K562 (cell line): ENCODE measurements around the gene CCT8L2. TPM values are rescaled to one million over a fixed set of nuclear protein-coding genes. Genes with fewer than 3 reads are reported as not detected.

Experiments
- ATAC-seq: fragments of 200-7000 bp; cut with Tn5 transposase; 3 replicates; pipeline ENCODE4 v1.9.1; 2020; ENCODE audit warnings: moderate library complexity
- BruUV-seq: library from RNA; stranded (reverse); fragments of 400-500 nt; replicated peaks from 2 replicates; lab custom pipeline; 2021; lab: Mats Ljungman, UMichigan
- CTCF ChIA-PET: fragments of 300-600 bp; formaldehyde crosslinking; extraction: SDS; loops from one replicate; lab custom pipeline; 2021; ENCODE audit warnings: low intra/inter-chr PET ratio; lab: Yijun Ruan, JAX
- POLR2A ChIA-PET: fragments of 300-600, 350-650 bp; sonication (Branson Sonifier 250); formaldehyde crosslinking; extraction: SDS; loops from one replicate; lab custom pipeline; 2021; ENCODE audit warnings: antibody characterized with exemption, inconsistent platforms; lab: Yijun Ruan, JAX
- DNase-seq, 4 experiments: peaks; one replicate each; pipeline versions ENCODE4 v3.0.0 to v3.0.0-alpha.2; 2011 to 2018; ENCODE audit warnings: low spot score in 3 of 4, mixed read lengths in 3 of 4; ENCODE audit errors: extremely low read depth in 1 of 4
- FAIRE-seq: peaks from 2 replicates; lab custom pipeline; 2011; peaks lifted over from hg19 to GRCh38; lab: Jason Lieb, UNC
- H2AFZ ChIP-seq: 2 replicates; pipeline ENCODE4 v1.6.0; 2011; ENCODE audit warnings: low read depth, low read length, control low read depth, inconsistent platforms
- H3K27ac ChIP-seq: fragments of 200-600 bp; 3 replicates; pipeline ENCODE4 v1.8.0; 2011; ENCODE audit warnings: low read depth, mild to moderate bottlenecking, control low read depth, inconsistent platforms, low read length, moderate library complexity, mixed read lengths; ENCODE audit errors: extremely low read depth
- H3K27me3 ChIP-seq, 2 experiments: fragments of 300-600 bp in 1 of 2; 2 replicates in 1 of 2; 3 replicates in 1 of 2; pipeline versions ENCODE4 v1.6.0 to v1.8.0; 2011; ENCODE audit warnings: inconsistent platforms in 2 of 2, low read length in 2 of 2, mild to moderate bottlenecking in 1 of 2, mixed read lengths in 1 of 2, moderate library complexity in 1 of 2; ENCODE audit not compliant: control insufficient read depth in 2 of 2, insufficient read depth in 2 of 2
- H3K36me3 ChIP-seq: fragments of 300-600 bp; 3 replicates; pipeline ENCODE4 v1.8.0; 2011; ENCODE audit warnings: mild to moderate bottlenecking, low read length, inconsistent platforms; ENCODE audit not compliant: control insufficient read depth, insufficient read depth
- H3K4me1 ChIP-seq, 2 experiments: fragments of 200-600 bp in 1 of 2; replicated peaks in 1 of 2; 2 replicates in 1 of 2; 3 replicates in 1 of 2; pipeline versions ENCODE4 v1.5.1 to v1.8.0; 2011; ENCODE audit warnings: inconsistent platforms in 2 of 2, low read length in 2 of 2, mild to moderate bottlenecking in 1 of 2, mixed read lengths in 1 of 2, moderate library complexity in 1 of 2; ENCODE audit not compliant: control insufficient read depth in 2 of 2, insufficient read depth in 2 of 2
- H3K4me2 ChIP-seq: 2 replicates; pipeline ENCODE4 v1.6.1; 2011; ENCODE audit warnings: low read length, control low read depth, inconsistent platforms, mixed read lengths; ENCODE audit not compliant: insufficient read depth
- H3K4me3 ChIP-seq: fragments of 200-600 bp; sonication (generic), shearing (Covaris generic); 2 replicates; pipeline ENCODE4 v1.5.1; 2016; ENCODE audit warnings: control low read depth, inconsistent platforms
- H3K79me2 ChIP-seq: fragments of 200-600 bp; 3 replicates; pipeline ENCODE4 v1.8.0; 2011; ENCODE audit warnings: low read length, inconsistent platforms; ENCODE audit not compliant: control insufficient read depth, insufficient read depth
- H3K9ac ChIP-seq, 2 experiments: 2 replicates each; pipeline versions ENCODE4 v1.6.0 to v1.6.1; 2011; ENCODE audit warnings: low read depth in 2 of 2, low read length in 2 of 2, control low read depth in 1 of 2, inconsistent platforms in 1 of 2, mild to moderate bottlenecking in 1 of 2, mixed read lengths in 1 of 2; ENCODE audit not compliant: insufficient read depth in 1 of 2
- H3K9me1 ChIP-seq: one replicate; pipeline ENCODE4 v1.6.0; 2011; ENCODE audit warnings: inconsistent platforms, mild to moderate bottlenecking, low read length, moderate library complexity; ENCODE audit not compliant: control insufficient read depth, insufficient read depth
- H3K9me3 ChIP-seq: replicated peaks from 2 replicates; pipeline ENCODE4 v1.5.1; 2011; ENCODE audit warnings: low read depth, low read length, inconsistent platforms; ENCODE audit not compliant: control insufficient read depth, insufficient read depth
- H4K20me1 ChIP-seq: replicated peaks from 2 replicates; pipeline ENCODE4 v1.6.1; 2011; ENCODE audit warnings: low read length, inconsistent platforms, mixed read lengths; ENCODE audit not compliant: control insufficient read depth, insufficient read depth
- CEBPB ChIP-seq: fragments of 450-650 bp; IDR thresholded peaks from 2 replicates; pipeline ENCODE4 v1.6.1; 2016; ENCODE audit warnings: missing genetic modification characterization, missing compliant biosample characterization
- CEBPG ChIP-seq, 3 experiments: fragments of 200-800 bp in 1 of 3; sonication (Bioruptor generic) in 1 of 3; sonication (generic) in 1 of 3; formaldehyde crosslinking in 1 of 3; IDR thresholded peaks in 2 of 3; conservative IDR thresholded peaks in 1 of 3; 2 replicates each; pipeline versions ENCODE4 v1.6.1 to v1.8.0; 2016 to 2022; ENCODE audit warnings: missing compliant biosample characterization in 2 of 3, missing genetic modification characterization in 2 of 3, mild to moderate bottlenecking in 1 of 3, missing genetic modification reagents in 1 of 3
- CHCHD3 ChIP-seq: fragments of 250-450 bp; sonication (Bioruptor Pico); IDR thresholded peaks from 2 replicates; pipeline ENCODE4 v2.1.2; 2022; ENCODE audit warnings: mild to moderate bottlenecking
- MCM3 ChIP-seq: fragments of 450-650 bp; IDR thresholded peaks from 2 replicates; pipeline ENCODE4 v1.6.1; 2016
- MCM7 ChIP-seq, 2 experiments: fragments of 450-650 bp; IDR thresholded peaks; 2 replicates each; pipeline ENCODE4 v1.6.1; 2016 to 2018
- NFRKB ChIP-seq: fragments of 450-650 bp; IDR thresholded peaks from 2 replicates; pipeline ENCODE4 v1.6.1; 2016; ENCODE audit warnings: low read depth
- RBM25 ChIP-seq: fragments of 200-400 bp; formaldehyde crosslinking; IDR thresholded peaks from 2 replicates; pipeline ENCODE4 v1.6.1; 2018; ENCODE audit warnings: low read length, low read depth, moderate library complexity; ENCODE audit not compliant: severe bottlenecking
- SMARCA5 ChIP-seq: fragments of 450-650 bp; IDR thresholded peaks from 2 replicates; pipeline ENCODE4 v1.6.1; 2016
- ZNF165 ChIP-seq: fragments of 250-450 bp; sonication (Bioruptor Pico); IDR thresholded peaks from 2 replicates; pipeline ENCODE4 v1.4.0; 2020; ENCODE audit warnings: borderline replicate concordance
- ZNF324 ChIP-seq: fragments of 250-450 bp; sonication (Bioruptor Pico); IDR thresholded peaks from 2 replicates; pipeline ENCODE4 v1.4.0; 2020; ENCODE audit warnings: mild to moderate bottlenecking
- ZNF384 ChIP-seq: IDR thresholded peaks from 2 replicates; pipeline ENCODE4 v1.6.1; 2012; ENCODE audit warnings: low read depth, low read length, improper control_type of control experiment
- ZNF717 ChIP-seq: fragments of 250-450 bp; sonication (Bioruptor Pico); IDR thresholded peaks from 2 replicates; pipeline ENCODE4 v1.5.0; 2021
- WGBS: fragments of 100-300 bp; shearing (Covaris generic); methylation state at CpG from one replicate; pipeline ENCODE4 v1.1.6; 2016; ENCODE audit warnings: low coverage, mixed read lengths; ENCODE audit not compliant: insufficient coverage; ENCODE audit errors: missing lambda C conversion rate; 5-methylcytosine and 5-hydroxymethylcytosine counted together
- in situ Hi-C: fragments of 300-500 bp; cut with MboI; formaldehyde crosslinking; loops from 4 replicates; pipeline ENCODE4 v1.15.0; 2018; ENCODE audit warnings: inconsistent platforms, mixed read lengths
- intact Hi-C: fragments of 100-400 bp; cut with micrococcal nuclease; formaldehyde crosslinking; loops from 2 replicates; pipeline ENCODE4 v1.14.2; 2022
- polyA plus RNA-seq, 8 experiments: library from polyadenylated mRNA; depleted of rRNA in 4 of 8; stranded (reverse) in 5 of 8; unstranded in 3 of 8; fragments of >200 nt; fragmentation: Nextera tagmentation in 2 of 8; fragmentation: Illumina TruSeq in 1 of 8; extraction: Ambion mirVana in 2 of 8; extraction: Trizol in 1 of 8; gene quantifications; 2 replicates each; pipeline versions ENCODE4 v1.2.1 to v1.2.3, GENCODE V29; 2011 to 2014; ENCODE audit warnings: inconsistent platforms in 1 of 8, missing spikeins in 1 of 8
- total RNA-seq, 7 experiments: library from RNA; depleted of rRNA in 6 of 7; stranded (reverse); fragments of >200 nt in 6 of 7; fragmentation: Illumina TruSeq in 2 of 7; extraction: Trizol in 2 of 7; gene quantifications; 2 replicates each; pipeline versions ENCODE4 v1.2.1 to v1.2.3, GENCODE V29; 2011 to 2021; ENCODE audit warnings: low replicate concordance in 1 of 7
- TF ChIP-seq, protein P1 (sequence below), 2 experiments: fragments of 450-650 bp; IDR thresholded peaks; 2 replicates each; pipeline ENCODE4 v1.6.1; 2016
- TF ChIP-seq, protein P2 (sequence below): conservative IDR thresholded peaks from 2 replicates; pipeline ENCODE4 v1.6.1; 2011; ENCODE audit warnings: low read depth, mild to moderate bottlenecking, low read length; ENCODE audit not compliant: control insufficient read depth

Gene CCT8L2
- total and polyA plus RNA-seq, 9 of the 15 experiments (the other 6 are each of a cell fraction or from before 2014, with no cell fraction given) = 0.13 TPM; not detected in 8

- no peak overlapping the region for H3K27ac ChIP-seq
- no peaks in the 10 kb centered on the region for H3K9me1 ChIP-seq
- no peak overlapping the region for H3K9ac ChIP-seq
- ChIA-PET CTCF (no interaction called here), POLR2A (no interaction called here)
- no peaks in the 10 kb centered on the region for H3K36me3 ChIP-seq
- no peak for TF ChIP-seq CHCHD3 (CRISPR knock-in tag)
- peak; percentile 35 for TF ChIP-seq RBM25
- TF ChIP-seq CEBPB (tag) = peak; percentile 83
- TF ChIP-seq MCM7 (IDR thresholded peaks at IDR 0.05) = peak in 1 of 2 experiments; percentile 42; a peak in 1 of 4 replicates
- peak; percentile 28; the same call in 1 of the 2 replicates for TF ChIP-seq CEBPG (CRISPR knock-in tag; IDR thresholded peaks at IDR 0.05)
- TF ChIP-seq CEBPG (tag; conservative IDR thresholded peaks at IDR 0.05 in 1 of 2, IDR thresholded peaks at IDR 0.05 in 1 of 2) = peak in 1 of 2 experiments; percentile 80; a peak in 2 of 4 replicates
- TF ChIP-seq SMARCA5 = 0 out of 2 replicates have a peak, but pooled peaks have one; percentile 20
- no peak for TF ChIP-seq ZNF324 (CRISPR knock-in tag)
- TF ChIP-seq ZNF165 (CRISPR knock-in tag) = no peak
- no peak for TF ChIP-seq ZNF717
- TF ChIP-seq MCM3 = peak; percentile 76; the same call in 1 of the 2 replicates
- TF ChIP-seq ZNF384 = no peak
- TF ChIP-seq, protein P1, sequence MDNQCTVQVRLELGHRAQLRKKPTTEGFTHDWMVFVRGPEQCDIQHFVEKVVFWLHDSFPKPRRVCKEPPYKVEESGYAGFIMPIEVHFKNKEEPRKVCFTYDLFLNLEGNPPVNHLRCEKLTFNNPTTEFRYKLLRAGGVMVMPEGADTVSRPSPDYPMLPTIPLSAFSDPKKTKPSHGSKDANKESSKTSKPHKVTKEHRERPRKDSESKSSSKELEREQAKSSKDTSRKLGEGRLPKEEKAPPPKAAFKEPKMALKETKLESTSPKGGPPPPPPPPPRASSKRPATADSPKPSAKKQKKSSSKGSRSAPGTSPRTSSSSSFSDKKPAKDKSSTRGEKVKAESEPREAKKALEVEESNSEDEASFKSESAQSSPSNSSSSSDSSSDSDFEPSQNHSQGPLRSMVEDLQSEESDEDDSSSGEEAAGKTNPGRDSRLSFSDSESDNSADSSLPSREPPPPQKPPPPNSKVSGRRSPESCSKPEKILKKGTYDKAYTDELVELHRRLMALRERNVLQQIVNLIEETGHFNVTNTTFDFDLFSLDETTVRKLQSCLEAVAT (IDR thresholded peaks at IDR 0.05) = no peak
- TF ChIP-seq, protein P2, sequence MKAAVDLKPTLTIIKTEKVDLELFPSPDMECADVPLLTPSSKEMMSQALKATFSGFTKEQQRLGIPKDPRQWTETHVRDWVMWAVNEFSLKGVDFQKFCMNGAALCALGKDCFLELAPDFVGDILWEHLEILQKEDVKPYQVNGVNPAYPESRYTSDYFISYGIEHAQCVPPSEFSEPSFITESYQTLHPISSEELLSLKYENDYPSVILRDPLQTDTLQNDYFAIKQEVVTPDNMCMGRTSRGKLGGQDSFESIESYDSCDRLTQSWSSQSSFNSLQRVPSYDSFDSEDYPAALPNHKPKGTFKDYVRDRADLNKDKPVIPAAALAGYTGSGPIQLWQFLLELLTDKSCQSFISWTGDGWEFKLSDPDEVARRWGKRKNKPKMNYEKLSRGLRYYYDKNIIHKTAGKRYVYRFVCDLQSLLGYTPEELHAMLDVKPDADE = no peak
- TF ChIP-seq NFRKB = no peak
- no peaks in the 10 kb centered on the region for H3K79me2 ChIP-seq
- DNase-seq (no peak), FAIRE-seq (no peak), ATAC-seq (no peak)
- no TSS peak for BruUV-seq
- in situ Hi-C loops = no loop called here
- H3K9me3 ChIP-seq = no peaks in the 10 kb centered on the region
- H3K27me3 ChIP-seq = 0 out of 5 replicates have a peak, but pooled peaks cover 0 to 6% of the 10 kb centered on the region in 2 experiments
- no peak overlapping the region for H3K4me2 ChIP-seq
- 10% methylated on average over 4 of the region's 4 CpGs for WGBS
- no peak overlapping the region for H3K4me3 ChIP-seq
- no peaks in the 10 kb centered on the region for H4K20me1 ChIP-seq
- intact Hi-C loops = no loop called here
- no peak overlapping the region for H2AFZ ChIP-seq
- H3K4me1 ChIP-seq = peaks cover 0 to 10% of the 10 kb centered on the region in 2 experiments; a peak in 2 of 5 replicates
These were observed 1.4 kb upstream of the CCT8L2 start for GRCh38 chr22:16594026-16594425.
